ENCODE measurements around the gene COLEC12. TPM values are rescaled to one million over a fixed set of nuclear protein-coding genes. Genes with fewer than 3 reads are reported as not detected.
A peak's percentile ranks its signal among the peaks of the same experiment; 100 is the strongest.

Gene COLEC12
- total RNA-seq, 3 donors from 2014 or later: 2.4 to 12.1 (median 4.7) TPM

DNA sequence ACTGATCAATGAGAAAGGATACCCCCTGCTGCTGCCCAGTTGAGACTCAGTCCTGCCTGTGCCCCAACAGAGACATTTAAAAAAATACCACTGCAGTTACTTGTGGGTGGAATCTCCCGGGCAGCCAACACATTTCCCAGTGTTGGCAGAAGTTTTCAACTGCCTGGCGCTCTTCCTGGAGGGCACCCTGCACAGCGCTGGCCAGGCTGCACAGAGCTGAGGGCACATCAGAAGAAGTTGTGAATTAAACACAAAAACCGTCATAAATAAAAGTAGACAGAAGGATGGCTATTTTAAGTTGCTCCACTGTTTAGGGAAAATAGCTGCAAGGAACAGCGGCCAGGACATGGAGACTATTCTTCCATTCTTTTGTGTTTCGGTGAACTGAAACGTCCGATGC lies 122.4 kb downstream of the COLEC12 start:
- TF ChIP-seq, protein P1, sequence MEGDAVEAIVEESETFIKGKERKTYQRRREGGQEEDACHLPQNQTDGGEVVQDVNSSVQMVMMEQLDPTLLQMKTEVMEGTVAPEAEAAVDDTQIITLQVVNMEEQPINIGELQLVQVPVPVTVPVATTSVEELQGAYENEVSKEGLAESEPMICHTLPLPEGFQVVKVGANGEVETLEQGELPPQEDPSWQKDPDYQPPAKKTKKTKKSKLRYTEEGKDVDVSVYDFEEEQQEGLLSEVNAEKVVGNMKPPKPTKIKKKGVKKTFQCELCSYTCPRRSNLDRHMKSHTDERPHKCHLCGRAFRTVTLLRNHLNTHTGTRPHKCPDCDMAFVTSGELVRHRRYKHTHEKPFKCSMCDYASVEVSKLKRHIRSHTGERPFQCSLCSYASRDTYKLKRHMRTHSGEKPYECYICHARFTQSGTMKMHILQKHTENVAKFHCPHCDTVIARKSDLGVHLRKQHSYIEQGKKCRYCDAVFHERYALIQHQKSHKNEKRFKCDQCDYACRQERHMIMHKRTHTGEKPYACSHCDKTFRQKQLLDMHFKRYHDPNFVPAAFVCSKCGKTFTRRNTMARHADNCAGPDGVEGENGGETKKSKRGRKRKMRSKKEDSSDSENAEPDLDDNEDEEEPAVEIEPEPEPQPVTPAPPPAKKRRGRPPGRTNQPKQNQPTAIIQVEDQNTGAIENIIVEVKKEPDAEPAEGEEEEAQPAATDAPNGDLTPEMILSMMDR (IDR thresholded peaks at IDR 0.05): no peak
- H3K9me3 ChIP-seq: no peaks in the 10 kb centered on the region
- intact Hi-C loops (cut with DNase I, micrococcal nuclease): no loop called here
- H3K4me1 ChIP-seq (ENCODE audit: low read depth): no peaks in the 10 kb centered on the region
- no peaks in the 10 kb centered on the region for H3K36me3 ChIP-seq (ENCODE audit: low read depth)
- no peak overlapping the region for H3K4me3 ChIP-seq
- no peak for DNase-seq
- ATAC-seq: no peak

DNA sequence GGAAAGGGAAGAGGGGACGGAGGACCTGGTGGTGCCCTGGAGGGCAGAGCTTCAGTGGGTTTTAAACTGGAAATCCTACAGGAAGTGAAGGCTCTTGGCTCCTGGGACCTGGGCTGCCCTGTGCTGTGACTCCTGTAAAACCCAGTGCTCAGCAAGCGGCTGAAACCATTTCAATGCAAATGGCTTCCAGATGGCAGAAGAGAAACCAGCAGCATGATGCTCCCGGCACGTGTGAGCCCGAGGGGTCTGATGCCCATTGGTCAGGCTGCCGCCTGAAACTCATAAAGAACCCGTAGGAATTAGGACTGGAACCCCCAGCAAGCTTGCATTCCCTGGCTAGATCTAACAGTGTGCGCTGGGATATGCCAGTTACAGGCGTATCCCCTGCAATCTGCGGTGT lies 123.4 kb downstream of the COLEC12 start:
- DNase-seq: no peak
- no peaks in the 10 kb centered on the region for H3K36me3 ChIP-seq (ENCODE audit: low read depth)
- H3K4me1 ChIP-seq (ENCODE audit: low read depth): no peaks in the 10 kb centered on the region
- no peak for ATAC-seq
- no peak overlapping the region for H3K4me3 ChIP-seq
- H3K9me3 ChIP-seq: no peaks in the 10 kb centered on the region
- TF ChIP-seq, protein P1 (IDR thresholded peaks at IDR 0.05): no peak
- intact Hi-C loops (cut with DNase I, micrococcal nuclease): no loop called here

DNA sequence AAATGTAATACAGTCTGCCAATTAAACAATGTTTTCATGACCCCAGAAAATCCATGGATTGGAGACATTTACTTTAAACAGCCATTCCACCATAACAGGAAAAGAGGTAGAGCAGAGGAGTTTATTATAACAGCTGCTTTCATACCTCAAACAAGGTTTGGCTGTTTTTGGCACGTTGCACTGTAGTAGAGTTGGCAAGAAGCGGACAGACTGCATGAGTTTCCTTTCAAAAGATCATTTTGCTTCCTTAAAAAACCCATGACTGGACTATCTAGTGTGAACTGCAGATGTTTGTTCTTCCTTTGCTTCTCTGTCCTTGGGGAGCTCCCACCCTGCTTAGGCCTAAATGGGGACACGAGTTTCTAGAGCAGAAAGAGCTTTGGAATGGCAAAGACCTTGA lies 124.2 kb downstream of the COLEC12 start:
- ATAC-seq: peak; percentile 17
- H3K9me3 ChIP-seq: no peaks in the 10 kb centered on the region
- H3K4me3 ChIP-seq: no peak overlapping the region
- no peak for DNase-seq
- H3K4me1 ChIP-seq (ENCODE audit: low read depth): no peaks in the 10 kb centered on the region
- no peaks in the 10 kb centered on the region for H3K36me3 ChIP-seq (ENCODE audit: low read depth)
- TF ChIP-seq, protein P1 (IDR thresholded peaks at IDR 0.05): no peak
- intact Hi-C loops (cut with DNase I, micrococcal nuclease): no loop called here

DNA sequence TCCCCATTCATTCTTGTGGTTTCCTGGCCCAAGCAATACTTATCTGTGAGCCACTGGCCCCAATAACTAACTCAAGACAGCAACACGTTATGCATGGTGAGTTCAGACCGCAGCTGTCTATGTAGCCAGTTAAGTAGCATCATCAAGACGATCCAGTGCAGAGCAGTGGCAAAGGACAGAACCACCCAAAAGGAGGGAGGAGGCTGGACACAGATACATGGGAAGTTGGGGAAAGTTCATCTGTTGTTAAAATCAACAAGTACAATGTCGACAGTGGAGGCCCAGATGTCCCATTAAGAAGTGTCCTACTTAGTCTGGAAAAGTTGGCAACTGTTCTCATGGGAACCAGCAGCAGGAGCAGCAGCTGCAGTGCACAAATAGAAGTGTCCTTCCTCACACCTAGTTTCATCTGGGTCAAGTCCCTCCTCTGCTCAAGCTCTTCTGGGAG lies 125.8 kb downstream of the COLEC12 start:
- Histone ChIP-seq H3K36me3 (ENCODE audit: low read depth) (no peaks in the 10 kb centered on the region), H3K4me3 (no peak overlapping the region), H3K9me3 (no peaks in the 10 kb centered on the region), H3K4me1 (ENCODE audit: low read depth) (no peaks in the 10 kb centered on the region)
- DNase-seq: peak in 1 of 3 donors; percentile 17
- ATAC-seq: peak; percentile 43
- TF ChIP-seq, protein P1 (IDR thresholded peaks at IDR 0.05): no peak
- intact Hi-C loops (cut with DNase I, micrococcal nuclease): no loop called here

DNA sequence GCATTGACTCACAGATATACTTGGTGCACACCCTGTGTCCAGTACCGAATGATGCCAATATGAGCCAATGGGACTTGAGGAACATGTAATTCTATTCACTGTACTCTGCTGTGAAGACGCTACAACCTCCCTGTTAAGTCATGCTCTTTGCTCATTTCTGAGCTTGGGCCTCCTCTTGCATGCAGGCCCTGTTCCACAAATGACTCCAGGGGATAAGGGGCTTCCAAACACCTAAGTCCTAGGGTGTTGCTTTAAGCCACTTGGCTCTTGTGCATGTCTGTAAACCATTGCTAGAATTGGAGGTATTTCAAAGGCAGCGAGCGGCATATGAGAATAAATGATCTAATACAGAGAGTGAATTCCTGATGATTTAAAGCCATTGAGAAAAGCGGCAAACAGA lies 126.7 kb downstream of the COLEC12 start:
- TF ChIP-seq, protein P1 (IDR thresholded peaks at IDR 0.05): no peak
- H3K4me1 ChIP-seq (ENCODE audit: low read depth): no peaks in the 10 kb centered on the region
- intact Hi-C loops (cut with DNase I, micrococcal nuclease): no loop called here
- no peak for ATAC-seq
- no peaks in the 10 kb centered on the region for H3K36me3 ChIP-seq (ENCODE audit: low read depth)
- no peak for DNase-seq
- H3K9me3 ChIP-seq: no peaks in the 10 kb centered on the region
- no peak overlapping the region for H3K4me3 ChIP-seq

DNA sequence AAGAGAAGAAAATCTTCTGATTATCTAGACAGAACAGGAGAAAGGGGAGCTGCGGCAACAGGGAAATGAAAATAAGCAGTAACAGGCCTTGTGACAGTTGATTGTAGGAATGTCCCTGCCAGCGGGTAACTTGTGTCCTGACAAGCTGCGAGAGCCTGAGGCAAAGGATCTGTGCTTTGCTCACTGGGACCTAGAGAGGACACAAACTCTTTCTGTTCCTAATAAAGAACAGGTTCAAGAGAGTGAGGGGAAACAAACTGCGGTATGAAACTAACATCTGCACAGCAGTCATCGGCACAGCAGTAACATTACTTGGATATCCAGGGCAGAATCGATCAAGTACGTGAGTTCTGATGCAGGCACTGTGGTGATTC lies 128.9 kb downstream of the COLEC12 start:
- Histone ChIP-seq H3K36me3 (ENCODE audit: low read depth) (no peaks in the 10 kb centered on the region), H3K4me1 (ENCODE audit: low read depth) (no peaks in the 10 kb centered on the region), H3K4me3 (no peak overlapping the region), H3K9me3 (no peaks in the 10 kb centered on the region)
- intact Hi-C loops (cut with DNase I, micrococcal nuclease): no loop called here
- ATAC-seq: no peak
- DNase-seq: no peak
- TF ChIP-seq, protein P1 (IDR thresholded peaks at IDR 0.05): no peak
